Measurements from ENCODE around the gene PRR23A. TPM values are rescaled to one million over a fixed set of nuclear protein-coding genes. Genes with fewer than 3 reads are reported as not detected.
"Not testable (repeated sequence)": the region's sequence is repeated elsewhere in the genome, so short reads cannot be mapped to it uniquely, and the experiment has no call there.

The PRR23A gene
- total RNA-seq, result not detected

DNA sequence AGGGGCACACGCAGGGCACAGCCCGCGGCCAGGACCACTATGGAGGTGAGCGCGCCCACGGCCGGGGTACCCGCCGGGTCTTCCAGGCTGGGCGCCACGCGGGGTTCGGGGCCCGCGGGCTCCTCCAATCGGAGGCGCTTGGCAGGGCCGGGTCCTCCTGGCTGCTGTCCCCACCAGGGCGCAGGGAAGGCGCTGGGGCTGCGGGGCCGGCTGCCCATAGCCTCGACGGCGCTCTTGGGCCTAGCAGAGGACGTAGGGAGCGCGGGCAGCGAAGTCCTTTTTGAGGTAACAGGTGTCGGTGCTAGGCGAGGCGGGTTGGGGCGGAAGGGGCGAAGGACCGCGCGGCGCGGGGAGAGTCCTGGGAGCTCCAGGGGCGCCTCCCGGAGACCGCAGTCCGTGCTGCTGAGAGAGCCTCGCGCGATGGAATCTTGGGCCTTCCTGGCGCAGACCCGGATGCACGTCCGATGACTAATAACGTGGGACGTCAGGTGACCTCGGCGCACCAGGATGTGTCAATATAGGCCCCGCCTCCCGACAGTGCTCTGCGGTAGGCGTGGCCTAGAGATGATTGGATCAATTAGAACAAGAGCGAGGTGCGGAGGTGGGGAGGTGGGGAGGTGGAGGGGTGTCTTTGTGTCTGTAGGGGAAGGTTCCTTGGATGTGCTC, at the start of gene PRR23A:
TSS of gene PRR23A (minus strand) at position 218 of the 666 bp plus-strand sequence. CDS start at position 218, 0 bp downstream.
- peaks cover 18% of the 10 kb centered on the region for H3K9me3 Mint-ChIP-seq
- H3K27me3 Mint-ChIP-seq, result peaks cover 30% of the 10 kb centered on the region
- no peaks in the 10 kb centered on the region for H3K36me3 Mint-ChIP-seq
- H3K4me1 Mint-ChIP-seq, result no peaks in the 10 kb centered on the region
- H3K4me3 Mint-ChIP-seq, result no peak within 1 kb of the TSS
- no peak within 1 kb of the TSS for H3K27ac Mint-ChIP-seq
- no peak for DNase-seq

DNA sequence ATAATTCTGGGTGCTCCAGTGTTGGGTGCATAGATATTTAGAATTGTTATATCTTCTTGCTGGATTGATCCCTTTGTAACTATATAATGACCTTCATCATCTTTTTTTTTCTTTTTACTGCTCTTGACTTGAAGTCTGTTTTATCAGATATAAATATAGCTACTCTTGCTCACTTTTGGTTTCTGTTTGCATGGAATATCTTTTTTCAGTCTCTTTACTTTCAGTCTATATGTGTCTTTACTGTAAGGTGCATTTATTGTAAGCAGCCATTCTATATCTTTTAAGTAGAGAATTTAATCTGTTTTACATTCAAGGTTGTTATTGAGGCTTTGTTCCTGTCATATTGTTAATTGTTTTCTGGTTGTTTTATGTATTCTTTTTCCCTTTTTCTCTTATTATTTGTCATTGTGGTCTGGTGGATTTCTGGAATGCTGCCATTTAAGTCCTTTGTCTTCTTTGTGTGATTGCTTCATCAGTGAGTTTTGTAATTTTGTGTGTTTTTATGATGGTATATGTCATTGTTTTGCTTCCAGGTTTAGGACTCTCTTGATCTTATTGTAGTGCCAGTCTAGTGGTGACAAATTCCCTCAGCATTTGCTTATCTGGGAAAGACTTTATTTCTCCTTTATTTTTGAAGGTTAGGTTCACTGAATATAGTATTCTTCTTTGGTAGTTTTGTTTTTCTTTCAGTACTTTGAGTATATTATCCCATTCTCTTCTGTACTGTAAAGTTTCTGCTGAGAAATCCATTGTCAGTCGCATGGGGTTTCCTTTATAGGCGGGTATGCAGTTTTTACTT, 46.9 kb upstream of the PRR23A start:
- Mint-ChIP-seq H3K36me3 (no peaks in the 10 kb centered on the region), H3K9me3 (peaks cover 21% of the 10 kb centered on the region), H3K27me3 (no peaks in the 10 kb centered on the region), H3K4me1 (no peaks in the 10 kb centered on the region), H3K27ac (no peak overlapping the region), H3K4me3 (no peak overlapping the region)
- DNase-seq, result no peak

DNA sequence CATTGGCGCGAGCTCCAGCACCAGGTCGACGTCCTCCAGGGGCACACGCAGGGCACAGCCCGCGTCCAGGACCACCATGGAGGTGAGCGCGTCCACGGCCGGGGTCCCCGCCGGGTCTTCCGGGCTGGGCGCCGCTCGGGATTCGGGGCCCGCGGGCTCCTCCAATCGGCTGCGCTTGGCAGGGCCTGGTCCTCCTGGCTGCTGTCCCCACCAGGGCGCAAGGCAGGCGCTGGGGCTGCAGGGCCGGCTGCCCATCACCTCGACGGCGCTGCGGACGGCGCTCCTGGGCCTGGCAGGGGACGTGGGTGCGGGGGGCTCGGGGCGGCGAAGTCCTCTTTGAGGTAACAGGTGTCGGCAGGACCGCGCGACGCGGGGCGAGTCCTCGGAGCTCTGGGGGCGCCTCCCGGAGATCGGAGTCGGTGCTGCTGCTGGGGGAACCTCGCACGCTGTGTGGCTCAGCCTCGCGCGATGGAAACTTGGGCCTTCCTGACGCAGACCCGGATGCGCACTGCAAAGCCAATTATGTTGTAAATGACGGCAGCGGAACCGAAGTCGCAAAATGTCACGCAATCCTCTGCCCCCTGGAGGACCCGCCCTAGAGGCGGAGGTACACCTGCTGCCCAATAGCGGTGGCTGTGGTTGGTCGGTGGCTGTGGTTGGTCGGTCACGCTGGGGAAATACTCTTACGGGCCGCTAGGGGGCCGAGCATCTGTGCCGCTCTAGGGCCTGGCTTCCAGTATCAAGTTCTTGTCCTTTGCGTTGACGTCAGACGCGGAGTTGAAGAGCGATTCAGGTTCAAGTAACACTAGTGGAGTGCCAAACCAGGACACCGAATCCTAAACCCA, 38.5 kb upstream of the PRR23A start, which contains the start of gene PRR23C:
TSS of gene PRR23C (minus strand) at position 527 of the 845 bp plus-strand sequence. CDS start at position 255, 272 bp downstream.
- Mint-ChIP-seq H3K27me3 (peaks cover 5% of the 10 kb centered on the region), H3K4me3 (no peak within 1 kb of the TSS), H3K27ac (no peak within 1 kb of the TSS), H3K4me1 (no peaks in the 10 kb centered on the region), H3K36me3 (no peaks in the 10 kb centered on the region), H3K9me3 (peaks cover 10% of the 10 kb centered on the region)
- DNase-seq, result no peak

DNA sequence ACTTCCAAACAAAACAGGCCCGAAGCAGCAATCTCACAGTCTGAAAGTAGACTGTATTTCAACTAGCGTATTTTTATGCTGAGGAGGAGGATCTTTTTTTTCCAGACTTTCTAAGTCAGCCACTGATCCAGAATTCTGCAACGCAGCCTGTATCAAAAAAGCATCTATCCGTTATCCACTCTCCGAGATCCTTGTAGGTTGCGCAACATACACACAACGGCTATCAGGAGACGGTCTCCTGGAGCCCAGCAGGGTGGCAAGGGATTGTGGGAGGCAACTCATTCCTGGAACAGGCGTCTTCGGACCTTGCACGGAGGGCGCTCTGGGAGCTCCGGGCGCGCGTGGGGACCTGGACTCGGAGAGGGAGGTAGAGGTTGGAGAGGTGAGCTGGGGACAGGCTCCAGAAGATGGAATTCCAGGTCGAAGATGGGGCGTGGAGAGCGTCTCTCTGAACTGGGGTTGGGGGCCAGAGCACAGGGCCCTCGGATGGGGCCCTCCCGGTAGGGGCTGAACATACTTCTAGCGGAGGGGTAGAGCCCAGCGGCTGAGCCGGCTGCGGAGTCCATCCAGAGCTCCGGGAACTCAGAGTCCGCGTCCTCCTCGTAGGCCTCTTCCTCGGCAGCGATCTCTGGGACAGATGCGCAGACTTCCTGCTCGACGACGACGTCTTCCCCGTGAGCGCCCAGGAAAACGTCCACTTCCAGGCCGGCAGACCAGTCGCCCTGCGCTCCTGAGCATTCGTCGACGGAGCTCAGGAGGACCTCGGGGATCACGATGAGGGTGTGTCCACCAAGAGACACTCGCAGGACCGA, 37.7 kb upstream of the PRR23A start:
- Mint-ChIP-seq H3K9me3 (peaks cover 7% of the 10 kb centered on the region), H3K27ac (no peak overlapping the region), H3K36me3 (no peaks in the 10 kb centered on the region), H3K27me3 (peaks cover 5% of the 10 kb centered on the region), H3K4me1 (no peaks in the 10 kb centered on the region), H3K4me3 (no peak overlapping the region)
- DNase-seq, result no peak

DNA sequence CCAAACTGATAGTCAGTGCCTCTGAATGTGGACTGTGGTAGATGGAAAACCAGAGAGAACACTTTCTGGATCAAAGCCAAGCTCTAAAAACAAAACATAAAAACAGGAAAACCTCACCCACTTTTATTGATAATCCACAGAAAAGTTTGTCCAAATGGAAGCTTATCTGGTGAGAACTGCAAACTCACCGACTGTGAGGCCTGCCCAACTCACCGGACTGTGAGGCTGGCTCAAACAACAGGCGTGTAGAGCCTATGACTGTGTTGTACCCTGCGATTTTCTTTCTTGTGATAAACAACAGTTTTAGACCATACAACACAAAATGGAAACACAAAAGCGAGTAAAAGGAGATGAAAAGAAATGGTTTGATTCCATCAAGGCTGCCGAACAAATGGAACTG, 31.4 kb upstream of the PRR23A start:
- Mint-ChIP-seq H3K4me1 (no peaks in the 10 kb centered on the region), H3K4me3 (no peak overlapping the region), H3K27ac (no peak overlapping the region), H3K27me3 (peaks cover 14% of the 10 kb centered on the region), H3K9me3 (peaks cover 2% of the 10 kb centered on the region), H3K36me3 (no peaks in the 10 kb centered on the region)
- DNase-seq, result no peak

DNA sequence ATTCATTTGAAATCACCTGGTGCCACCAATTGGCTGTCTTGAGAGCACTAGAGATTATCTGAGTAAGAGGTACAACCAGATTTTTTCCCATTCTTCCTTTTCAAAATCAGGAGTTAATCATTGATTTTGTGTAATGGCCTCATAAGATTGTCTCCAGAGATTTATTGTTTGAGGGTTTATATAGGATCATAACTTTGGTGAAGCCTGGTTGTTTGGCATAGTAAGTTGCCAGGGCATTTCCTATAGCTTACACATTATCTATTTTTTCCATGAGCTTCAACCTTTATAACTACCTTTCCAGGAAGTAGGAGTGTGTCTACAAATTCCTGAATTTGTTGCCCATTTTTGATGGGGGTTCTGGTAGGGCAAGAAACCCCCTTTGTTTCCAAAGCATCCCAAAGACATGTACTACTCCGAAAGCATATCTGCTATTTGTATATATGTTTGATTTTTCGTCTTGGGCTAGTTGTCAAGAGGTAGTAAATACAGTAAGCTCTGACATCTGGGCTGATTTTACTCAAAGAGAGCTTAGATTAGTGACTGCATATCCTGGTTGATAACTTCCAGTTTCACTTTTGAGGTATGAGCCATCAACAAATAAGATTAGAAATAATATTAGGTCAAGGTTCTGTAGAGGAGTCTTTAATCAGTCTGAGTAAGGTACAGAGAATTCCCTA, 26.4 kb upstream of the PRR23A start:
- DNase-seq, result no peak
- Mint-ChIP-seq H3K27ac (no peak overlapping the region), H3K9me3 (peaks cover 19% of the 10 kb centered on the region), H3K4me3 (no peak overlapping the region), H3K36me3 (no peaks in the 10 kb centered on the region), H3K4me1 (no peaks in the 10 kb centered on the region), H3K27me3 (peaks cover 9% of the 10 kb centered on the region)

DNA sequence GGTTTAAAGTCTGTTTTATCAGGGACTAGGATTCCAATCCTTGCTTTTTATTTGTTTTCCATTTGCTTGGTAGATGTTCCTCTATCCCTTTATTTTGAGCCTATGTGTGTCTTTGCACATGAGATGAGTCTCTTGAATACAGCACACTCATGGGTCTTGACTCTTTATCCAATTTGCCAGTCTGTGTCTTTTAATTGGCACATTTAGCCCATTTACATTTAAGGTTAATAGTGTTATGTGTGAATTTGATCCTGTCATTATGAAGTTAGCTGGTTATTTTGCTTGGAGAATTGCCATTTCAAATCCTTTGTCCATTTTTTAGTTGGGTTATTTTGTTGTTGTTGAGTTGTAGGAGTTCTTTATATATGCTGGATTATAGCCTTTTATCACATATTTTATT, 24.5 kb upstream of the PRR23A start:
- H3K4me3 Mint-ChIP-seq, H3K36me3 Mint-ChIP-seq, H3K27ac Mint-ChIP-seq: not testable (repeated sequence)

DNA sequence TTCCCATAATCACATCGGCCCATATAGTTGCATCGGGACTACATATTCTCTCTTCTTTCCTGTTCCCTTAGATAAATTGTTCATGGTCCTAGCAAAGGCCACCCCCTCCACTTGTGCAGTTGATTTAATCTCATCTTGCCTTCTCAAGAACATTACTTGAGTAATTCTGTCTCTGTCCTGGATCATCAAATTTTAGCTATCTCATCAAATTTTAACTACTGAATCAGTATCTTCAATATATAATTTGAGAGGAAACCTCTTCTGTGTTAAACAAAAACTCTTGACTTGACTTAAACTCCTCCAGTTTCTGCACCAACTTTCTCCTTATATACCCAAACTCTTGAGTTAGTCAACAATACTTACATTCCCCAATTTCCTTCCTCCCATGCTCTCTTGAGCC, 18.9 kb upstream of the PRR23A start:
- no peaks in the 10 kb centered on the region for H3K27me3 Mint-ChIP-seq
- H3K36me3 Mint-ChIP-seq, result no peaks in the 10 kb centered on the region
- DNase-seq, result no peak
- H3K4me3 Mint-ChIP-seq, result no peak overlapping the region
- H3K4me1 Mint-ChIP-seq, result no peaks in the 10 kb centered on the region
- peaks cover 7% of the 10 kb centered on the region for H3K9me3 Mint-ChIP-seq
- H3K27ac Mint-ChIP-seq, result no peak overlapping the region

More for the DNA sequence above, 24.5 kb upstream of the PRR23A start:
- peaks cover 19% of the 10 kb centered on the region for H3K9me3 Mint-ChIP-seq
- not testable (repeated sequence) for DNase-seq, H3K27me3 Mint-ChIP-seq, H3K4me1 Mint-ChIP-seq

DNA sequence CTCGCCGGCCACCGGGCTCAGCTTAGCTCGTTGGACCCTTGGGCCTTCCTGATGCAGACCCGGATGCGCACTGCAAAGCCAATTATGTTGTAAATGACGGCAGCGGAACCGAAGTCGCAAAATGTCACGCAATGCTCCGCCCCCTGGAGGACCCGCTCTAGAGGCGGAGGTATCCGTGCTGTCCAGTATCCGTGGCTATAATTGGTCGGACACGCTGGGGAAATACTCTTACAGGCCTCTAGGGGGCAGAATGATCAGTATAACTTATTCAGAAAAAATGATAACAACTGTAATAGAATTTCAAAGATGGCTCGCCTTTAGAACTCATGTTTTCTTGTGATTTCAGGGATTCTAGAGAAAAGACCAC, 14.8 kb upstream of the PRR23A start, which contains the start of gene PRR23B:
TSS of gene PRR23B (minus strand) at position 59 of the 367 bp plus-strand sequence. CDS start 265 bp downstream, outside the sequence.
- peaks cover 22% of the 10 kb centered on the region for H3K27me3 Mint-ChIP-seq
- no peak within 1 kb of the TSS for H3K4me3 Mint-ChIP-seq
- H3K36me3 Mint-ChIP-seq, result peaks cover 2% of the 10 kb centered on the region
- peaks cover 3% of the 10 kb centered on the region for H3K9me3 Mint-ChIP-seq
- no peak for DNase-seq
- H3K4me1 Mint-ChIP-seq, result no peaks in the 10 kb centered on the region
- H3K27ac Mint-ChIP-seq, result no peak within 1 kb of the TSS

DNA sequence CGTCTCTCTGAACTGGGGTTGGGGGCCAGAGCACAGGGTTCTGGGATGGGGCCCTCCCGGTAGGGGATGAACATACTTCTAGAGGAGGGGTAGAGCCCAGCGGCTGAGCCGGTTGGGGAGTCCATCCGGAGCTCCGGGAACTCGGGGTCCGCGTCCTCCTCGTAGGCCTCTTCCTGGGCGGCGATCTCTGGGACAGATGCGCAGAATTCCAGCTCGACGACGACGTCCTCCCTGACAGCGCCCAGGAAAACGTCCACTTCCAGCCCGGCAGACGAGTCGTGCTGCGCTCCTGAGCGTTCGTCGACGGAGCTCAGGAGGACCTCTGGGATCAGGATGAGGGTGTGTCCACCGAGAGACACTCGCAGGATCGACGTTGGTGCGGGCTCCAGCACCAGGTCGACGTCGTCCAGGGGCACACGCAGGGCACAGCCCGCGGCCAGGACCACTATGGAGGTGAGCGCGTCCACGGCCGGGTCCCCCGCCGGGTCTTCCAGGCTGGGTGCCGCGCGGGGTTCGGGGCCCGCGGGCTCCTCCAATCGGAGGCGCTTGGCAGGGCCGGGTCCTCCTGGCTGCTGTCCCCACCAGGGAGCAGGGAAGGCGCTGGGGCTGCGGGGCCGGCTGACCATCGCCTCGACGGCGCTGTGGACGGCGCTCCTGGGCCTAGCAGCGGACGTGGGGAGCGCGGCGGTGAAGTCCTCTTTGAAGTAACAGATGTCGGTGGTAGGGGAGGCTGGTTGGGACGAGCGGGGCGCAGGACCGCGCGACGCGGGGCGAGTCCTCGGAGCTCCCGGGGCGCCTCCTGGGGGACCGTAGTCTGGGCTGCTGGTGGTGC, 14.2 kb upstream of the PRR23A start:
- Mint-ChIP-seq H3K27me3 (peaks cover 22% of the 10 kb centered on the region), H3K36me3 (peaks cover 2% of the 10 kb centered on the region), H3K4me3 (no peak overlapping the region), H3K9me3 (peaks cover 3% of the 10 kb centered on the region), H3K4me1 (no peaks in the 10 kb centered on the region), H3K27ac (no peak overlapping the region)
- no peak for DNase-seq

DNA sequence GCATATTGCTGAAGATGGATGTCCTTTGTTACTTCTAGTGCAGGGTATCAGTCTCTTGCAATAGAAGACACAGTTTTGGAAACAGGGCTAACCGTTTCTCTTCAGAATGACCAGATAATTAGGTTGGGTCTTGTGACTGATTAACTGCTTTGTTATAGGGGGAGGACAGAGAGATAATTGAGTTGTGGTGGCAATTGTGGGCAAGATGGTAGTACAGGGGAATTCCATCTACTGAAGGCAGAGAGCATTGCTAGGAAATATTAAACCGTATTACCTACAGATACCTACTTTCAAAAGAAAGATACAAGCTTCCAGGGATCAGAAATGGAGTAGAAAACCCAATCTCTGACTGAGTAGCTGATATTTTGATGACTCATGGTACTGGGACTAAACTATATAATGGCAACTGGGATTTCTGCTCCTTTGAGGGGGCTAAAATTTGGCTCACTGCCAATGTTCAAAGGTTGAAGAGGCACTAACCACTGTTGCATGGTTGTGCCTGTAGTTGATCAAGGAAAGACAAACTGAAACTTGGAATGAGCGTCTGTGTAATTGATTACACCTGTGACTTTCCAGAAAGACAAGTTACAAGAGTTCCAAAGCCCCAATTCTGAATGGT, 10.5 kb upstream of the PRR23A start:
- Mint-ChIP-seq H3K4me3 (no peak overlapping the region), H3K9me3 (peaks cover 10% of the 10 kb centered on the region), H3K27me3 (peaks cover 22% of the 10 kb centered on the region), H3K4me1 (no peaks in the 10 kb centered on the region), H3K27ac (no peak overlapping the region), H3K36me3 (peaks cover 2% of the 10 kb centered on the region)
- no peak for DNase-seq

DNA sequence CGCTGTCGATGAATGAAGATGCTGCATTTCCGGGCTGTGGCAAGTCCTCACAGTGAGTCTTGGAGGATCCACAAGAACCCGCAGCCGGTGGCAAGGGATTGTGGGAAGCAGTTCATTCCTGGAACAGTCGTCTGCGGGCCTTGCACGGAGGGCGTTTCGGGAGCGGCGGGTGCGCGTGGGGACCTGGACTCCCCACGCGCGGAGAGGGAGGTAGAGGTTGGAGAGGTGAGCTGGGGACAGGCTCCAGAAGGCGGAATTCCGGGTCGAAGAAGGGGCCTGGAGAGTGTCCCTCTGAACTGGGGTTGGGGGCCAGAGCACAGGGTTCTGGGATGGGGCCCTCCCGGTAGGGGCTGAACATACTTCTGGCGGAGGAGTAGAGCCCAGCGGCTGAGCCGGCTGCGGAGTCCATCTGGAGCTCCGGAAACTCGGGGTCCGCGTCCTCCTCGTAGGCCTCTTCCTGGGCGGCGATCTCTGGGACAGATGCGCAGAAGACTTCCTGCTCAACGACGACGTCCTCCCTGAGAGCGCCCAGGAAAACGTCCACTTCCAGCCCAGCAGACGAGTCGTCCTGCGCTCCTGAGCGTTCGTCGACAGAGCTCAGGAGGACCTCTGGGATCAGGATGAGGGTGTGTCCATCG, 593 bp downstream of the PRR23A start:
- no peak overlapping the region for H3K4me3 Mint-ChIP-seq
- no peak for DNase-seq
- peaks cover 31% of the 10 kb centered on the region for H3K27me3 Mint-ChIP-seq
- H3K36me3 Mint-ChIP-seq, result no peaks in the 10 kb centered on the region
- H3K4me1 Mint-ChIP-seq, result no peaks in the 10 kb centered on the region
- peaks cover 21% of the 10 kb centered on the region for H3K9me3 Mint-ChIP-seq
- no peak overlapping the region for H3K27ac Mint-ChIP-seq

All from activated naive CD8-positive, alpha-beta T cell treated with anti-CD3 and anti-CD28 coated beads for 36 hours (primary cell).